Neural progenitor cell (in vitro differentiated cells): ENCODE measurements around the gene KDELR1. TPM values are rescaled to one million over a fixed set of nuclear protein-coding genes. Genes with fewer than 3 reads are reported as not detected.

Source experiments
- DNase-seq: peaks from one replicate; pipeline ENCODE4 v3.0.0-alpha.2; 2016; ENCODE audit warnings: low spot score
- H2AFZ ChIP-seq: fragments of 200-600 bp; sonication (generic); replicated peaks from 2 replicates; pipeline ENCODE4 v1.6.1; 2016; ENCODE audit warnings: antibody characterized with exemption
- H3F3A ChIP-seq: fragments of 200-600 bp; sonication (generic); 2 replicates; pipeline ENCODE4 v1.6.1; 2016; ENCODE audit warnings: antibody characterized with exemption, low read depth
- H3K27ac ChIP-seq: fragments of 200-600 bp; sonication (generic); 2 replicates; pipeline ENCODE4 v1.5.1; 2016; ENCODE audit warnings: mild to moderate bottlenecking
- H3K27me3 ChIP-seq: fragments of 200-600 bp; sonication (generic); 2 replicates; pipeline ENCODE4 v1.6.1; 2016; ENCODE audit warnings: mild to moderate bottlenecking, moderate library complexity
- H3K36me3 ChIP-seq: fragments of 200-600 bp; sonication (generic); 2 replicates; pipeline ENCODE4 v1.5.1; 2016
- H3K4me1 ChIP-seq: fragments of 200-600 bp; sonication (generic); 2 replicates; pipeline ENCODE4 v1.6.1; 2016; ENCODE audit warnings: mixed run types
- H3K4me2 ChIP-seq: fragments of 200-600 bp; sonication (generic); 2 replicates; pipeline ENCODE4 v1.6.1; 2016
- H3K4me3 ChIP-seq: fragments of 200-600 bp; sonication (generic); 2 replicates; pipeline ENCODE4 v1.5.1; 2016
- H3K79me2 ChIP-seq: fragments of 200-600 bp; sonication (generic); 2 replicates; pipeline ENCODE4 v1.6.1; 2016; ENCODE audit warnings: low read depth
- H3K9ac ChIP-seq: fragments of 200-600 bp; sonication (generic); 2 replicates; pipeline ENCODE4 v1.6.1; 2016
- H3K9me3 ChIP-seq: fragments of 200-600 bp; sonication (generic); 2 replicates; pipeline ENCODE4 v1.5.1; 2016; ENCODE audit warnings: low read depth
- H4K20me1 ChIP-seq: fragments of 200-600 bp; sonication (generic); 2 replicates; pipeline ENCODE4 v1.6.1; 2016; ENCODE audit warnings: low read depth
- H3K27ac Mint-ChIP-seq: 3 replicates; pipeline ENCODE4 v1.8.0; 2021; ENCODE audit warnings: mixed read lengths
- H3K27me3 Mint-ChIP-seq: 2 replicates; pipeline ENCODE4 v1.8.0; 2022; ENCODE audit warnings: low read depth, mild to moderate bottlenecking, inconsistent platforms, moderate library complexity, mixed read lengths; ENCODE audit not compliant: insufficient read depth
- H3K36me3 Mint-ChIP-seq: 3 replicates; pipeline ENCODE4 v1.8.0; 2021; ENCODE audit warnings: mixed read lengths
- H3K4me1 Mint-ChIP-seq: 3 replicates; pipeline ENCODE4 v1.8.0; 2021; ENCODE audit warnings: mixed read lengths
- H3K4me3 Mint-ChIP-seq: 3 replicates; pipeline ENCODE4 v1.8.0; 2021; ENCODE audit warnings: mild to moderate bottlenecking, moderate library complexity, mixed read lengths
- H3K9me3 Mint-ChIP-seq: 3 replicates; pipeline ENCODE4 v1.8.0; 2020; ENCODE audit warnings: mixed read lengths
- EZH2 ChIP-seq: fragments of 200-600 bp; sonication (generic); IDR thresholded peaks from 2 replicates; pipeline ENCODE4 v1.6.1; 2017; ENCODE audit warnings: antibody characterized with exemption, mild to moderate bottlenecking, moderate library complexity
- EZH2phosphoT487 ChIP-seq: fragments of 200-600 bp; sonication (generic); IDR thresholded peaks from 2 replicates; pipeline ENCODE4 v1.6.1; 2017; ENCODE audit warnings: antibody characterized with exemption
- total RNA-seq: library from RNA; depleted of rRNA; stranded (reverse); fragments of >200 nt; gene quantifications from 2 replicates; pipeline ENCODE4 v1.2.3, GENCODE V29; 2015; ENCODE audit warnings: low replicate concordance
- TF ChIP-seq, protein P1 (sequence below): fragments of 200-600 bp; sonication (generic); IDR thresholded peaks from 2 replicates; pipeline ENCODE4 v1.5.1; 2017; ENCODE audit warnings: antibody characterized with exemption, mild to moderate bottlenecking

KDELR1 gene
- total RNA-seq, 1 donor from 2014 or later = 106 TPM

DNA sequence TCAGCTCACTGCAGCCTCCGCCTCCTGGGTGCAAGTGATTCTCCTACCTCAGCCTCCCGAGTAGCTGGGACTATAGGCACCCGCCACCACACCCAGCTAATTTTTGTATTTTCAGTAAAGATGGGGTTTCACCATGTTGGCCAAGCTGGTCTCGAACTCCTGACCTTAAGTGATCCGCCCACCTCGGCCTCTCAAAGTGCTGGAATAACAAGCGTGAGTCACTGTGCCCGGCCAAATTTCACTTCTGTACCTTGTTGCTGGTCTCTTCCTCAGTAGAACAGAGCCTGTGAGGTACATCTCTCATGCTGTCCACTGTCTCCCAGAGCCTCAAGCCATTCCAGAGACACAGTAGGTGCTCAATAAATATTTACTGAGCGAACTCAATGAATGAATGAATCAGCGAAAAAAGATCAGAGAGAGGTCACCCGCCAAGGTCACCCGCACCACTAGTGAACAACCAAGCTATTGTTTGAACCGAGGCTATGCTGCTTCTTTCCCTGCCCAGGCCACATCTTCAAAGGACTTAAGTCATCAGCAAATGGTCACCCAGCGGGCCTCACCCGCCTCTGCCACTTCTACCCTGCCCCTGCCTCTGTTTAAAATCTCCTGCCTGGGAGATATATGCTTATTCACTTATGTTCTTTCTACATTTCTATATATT, 36.9 kb downstream of the KDELR1 start:
- peaks cover 2% of the 10 kb centered on the region for H3K4me1 ChIP-seq
- H3K27ac ChIP-seq = no peak overlapping the region
- H3K4me1 Mint-ChIP-seq = peaks cover 36% of the 10 kb centered on the region
- no peaks in the 10 kb centered on the region for H3K36me3 ChIP-seq
- TF ChIP-seq, protein P1, sequence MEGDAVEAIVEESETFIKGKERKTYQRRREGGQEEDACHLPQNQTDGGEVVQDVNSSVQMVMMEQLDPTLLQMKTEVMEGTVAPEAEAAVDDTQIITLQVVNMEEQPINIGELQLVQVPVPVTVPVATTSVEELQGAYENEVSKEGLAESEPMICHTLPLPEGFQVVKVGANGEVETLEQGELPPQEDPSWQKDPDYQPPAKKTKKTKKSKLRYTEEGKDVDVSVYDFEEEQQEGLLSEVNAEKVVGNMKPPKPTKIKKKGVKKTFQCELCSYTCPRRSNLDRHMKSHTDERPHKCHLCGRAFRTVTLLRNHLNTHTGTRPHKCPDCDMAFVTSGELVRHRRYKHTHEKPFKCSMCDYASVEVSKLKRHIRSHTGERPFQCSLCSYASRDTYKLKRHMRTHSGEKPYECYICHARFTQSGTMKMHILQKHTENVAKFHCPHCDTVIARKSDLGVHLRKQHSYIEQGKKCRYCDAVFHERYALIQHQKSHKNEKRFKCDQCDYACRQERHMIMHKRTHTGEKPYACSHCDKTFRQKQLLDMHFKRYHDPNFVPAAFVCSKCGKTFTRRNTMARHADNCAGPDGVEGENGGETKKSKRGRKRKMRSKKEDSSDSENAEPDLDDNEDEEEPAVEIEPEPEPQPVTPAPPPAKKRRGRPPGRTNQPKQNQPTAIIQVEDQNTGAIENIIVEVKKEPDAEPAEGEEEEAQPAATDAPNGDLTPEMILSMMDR = no peak
- no peak for TF ChIP-seq EZH2
- H3K27me3 Mint-ChIP-seq = peaks cover 25% of the 10 kb centered on the region
- no peak overlapping the region for H3K9ac ChIP-seq
- H3K36me3 Mint-ChIP-seq = no peaks in the 10 kb centered on the region
- H3K9me3 Mint-ChIP-seq = peaks cover 2% of the 10 kb centered on the region
- H3K27ac Mint-ChIP-seq = peak overlapping the region; percentile 49
- H3K4me2 ChIP-seq = no peak overlapping the region
- peak overlapping the region; percentile 64 for H3K4me3 Mint-ChIP-seq
- H4K20me1 ChIP-seq = no peaks in the 10 kb centered on the region
- no peaks in the 10 kb centered on the region for H3K9me3 ChIP-seq
- H3K79me2 ChIP-seq = no peaks in the 10 kb centered on the region
- H2AFZ ChIP-seq = no peak overlapping the region
- no peak for DNase-seq
- H3F3A ChIP-seq = peaks cover 4% of the 10 kb centered on the region
- no peak overlapping the region for H3K4me3 ChIP-seq
- no peaks in the 10 kb centered on the region for H3K27me3 ChIP-seq

DNA sequence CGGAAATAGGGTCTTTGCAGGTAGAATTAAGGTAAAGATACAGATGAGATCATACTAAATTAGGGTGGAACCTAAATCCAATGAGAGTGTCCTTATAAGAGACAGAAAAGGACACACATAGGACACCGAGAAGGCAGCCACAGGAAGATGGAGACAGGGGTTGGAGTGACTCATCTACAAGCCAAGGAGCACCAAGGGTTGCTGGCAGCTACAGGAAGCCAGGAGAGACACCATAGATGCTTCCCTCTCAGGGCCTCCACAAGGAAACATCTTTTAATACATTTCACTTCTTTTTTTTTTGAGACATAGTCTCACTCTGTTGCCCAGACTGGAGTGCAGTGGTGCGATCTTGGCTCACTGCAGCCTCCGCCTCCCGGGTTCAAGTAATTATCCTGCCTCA, 37.7 kb downstream of the KDELR1 start:
- H3K4me1 ChIP-seq = peaks cover 2% of the 10 kb centered on the region
- H3K36me3 Mint-ChIP-seq = no peaks in the 10 kb centered on the region
- no peak overlapping the region for H3K27ac ChIP-seq
- no peak for DNase-seq
- peaks cover 22% of the 10 kb centered on the region for H3K27me3 Mint-ChIP-seq
- no peaks in the 10 kb centered on the region for H4K20me1 ChIP-seq
- H3K9me3 Mint-ChIP-seq = peaks cover 2% of the 10 kb centered on the region
- H3K4me3 Mint-ChIP-seq = no peak overlapping the region
- H3K27me3 ChIP-seq = no peaks in the 10 kb centered on the region
- H3F3A ChIP-seq = peaks cover 3% of the 10 kb centered on the region
- no peaks in the 10 kb centered on the region for H3K9me3 ChIP-seq
- H3K9ac ChIP-seq = no peak overlapping the region
- TF ChIP-seq, protein P1 = no peak
- no peak for TF ChIP-seq EZH2phosphoT487
- TF ChIP-seq EZH2 = no peak
- H3K79me2 ChIP-seq = no peaks in the 10 kb centered on the region
- H3K27ac Mint-ChIP-seq = peak overlapping the region; percentile 27
- no peak overlapping the region for H3K4me3 ChIP-seq
- peaks cover 35% of the 10 kb centered on the region for H3K4me1 Mint-ChIP-seq
- no peaks in the 10 kb centered on the region for H3K36me3 ChIP-seq
- H2AFZ ChIP-seq = no peak overlapping the region
- H3K4me2 ChIP-seq = no peak overlapping the region

DNA sequence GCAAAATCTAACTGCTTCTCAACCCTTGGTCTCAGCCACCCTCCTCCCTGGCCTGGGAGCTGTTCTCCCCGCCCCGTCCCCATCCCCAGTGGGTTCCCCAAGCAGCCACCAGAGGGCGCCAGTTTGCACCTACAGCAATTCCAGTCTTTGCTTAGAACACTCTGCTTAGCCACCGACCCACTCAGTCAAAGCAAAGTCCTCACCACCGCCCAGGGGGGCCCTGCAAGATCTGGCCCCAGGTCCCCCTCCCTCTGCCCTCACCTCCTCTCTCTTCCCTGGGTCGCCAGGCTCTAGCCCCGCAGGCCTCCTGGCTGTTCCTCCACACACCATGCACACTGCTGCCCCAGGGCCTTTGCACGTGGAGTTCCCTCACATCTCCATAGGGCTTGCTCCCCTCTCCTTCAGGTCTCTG, 40.0 kb downstream of the KDELR1 start:
- Histone ChIP-seq H3K9ac (no peak overlapping the region), H3K36me3 (no peaks in the 10 kb centered on the region), H4K20me1 (no peaks in the 10 kb centered on the region), H3K4me1 (peaks cover 2% of the 10 kb centered on the region), H3K27ac (no peak overlapping the region), H3F3A (no peaks in the 10 kb centered on the region), H3K4me2 (no peak overlapping the region), H3K9me3 (no peaks in the 10 kb centered on the region), H3K4me3 (no peak overlapping the region), H3K79me2 (no peaks in the 10 kb centered on the region), H3K27me3 (no peaks in the 10 kb centered on the region), H2AFZ (no peak overlapping the region)
- Mint-ChIP-seq H3K27ac (no peak overlapping the region), H3K4me3 (peak overlapping the region; percentile 48), H3K36me3 (no peaks in the 10 kb centered on the region), H3K9me3 (no peaks in the 10 kb centered on the region), H3K27me3 (peaks cover 20% of the 10 kb centered on the region), H3K4me1 (peaks cover 35% of the 10 kb centered on the region)
- TF ChIP-seq EZH2phosphoT487 = no peak
- TF ChIP-seq, protein P1 = peak; percentile 89
- DNase-seq = peak; percentile 81
